ENCODE data around the gene ADH4. TPM values are rescaled to one million over a fixed set of nuclear protein-coding genes. Genes with fewer than 3 reads are reported as not detected.
A peak's percentile ranks its signal among the peaks of the same experiment; 100 is the strongest.

ADH4 gene
- total and polyA plus RNA-seq, 2 of the 4 experiments (the other 2 are of a cell fraction) = not detected

DNA sequence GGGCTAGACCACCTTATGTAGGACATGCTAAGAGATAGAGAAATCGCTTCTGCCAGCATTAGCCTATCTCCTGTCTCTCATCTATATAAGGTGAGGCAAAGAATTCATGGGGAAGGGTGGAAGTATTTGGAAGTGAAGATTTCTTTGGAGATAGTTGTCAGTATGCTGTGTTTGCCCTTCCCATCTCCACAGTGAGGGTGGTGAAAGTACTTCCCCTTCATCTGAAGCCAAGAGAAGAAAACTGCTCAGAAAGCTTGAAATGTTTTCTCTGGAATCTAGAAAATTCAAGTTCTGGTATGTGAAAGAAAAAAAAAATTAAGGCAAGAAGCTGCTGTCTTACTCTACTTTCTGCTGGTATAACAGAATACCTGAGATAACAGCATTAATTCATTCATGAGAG lies 43.2 kb downstream of the ADH4 start:
- no peak overlapping the region for H4K8ac ChIP-seq (ENCODE audit: low read depth in 2 of 2, low read length in 2 of 2)
- intact Hi-C loops (cut with micrococcal nuclease) = no loop called here
- no peak overlapping the region for H3K23ac ChIP-seq (ENCODE audit: low read depth, low read length)
- H4K91ac ChIP-seq (ENCODE audit: insufficient read depth, low read depth, low read length) = no peak overlapping the region
- H2AK9ac ChIP-seq (replicated peaks; ENCODE audit: low read depth, low read length, poor library complexity) = no peak overlapping the region
- no peaks in the 10 kb centered on the region for H4K20me1 ChIP-seq (ENCODE audit: insufficient read depth, low read length)
- H3K4me1 ChIP-seq (ENCODE audit: control insufficient read depth, insufficient read depth, low read length) = peaks cover 9% of the 10 kb centered on the region
- no peak for DNase-seq
- no peak overlapping the region for H3K18ac ChIP-seq (ENCODE audit: low read depth, low read length)
- in situ Hi-C loops (cut with MboI; ENCODE audit: low sequenced_read_pairs) = no loop called here
- no peak overlapping the region for H2AFZ ChIP-seq (replicated peaks; ENCODE audit: low read length, poor library complexity)
- peak overlapping the region; percentile 62; the same call in 1 of the 2 replicates for H3K4me2 ChIP-seq (ENCODE audit: low read depth, low read length)
- ChIA-PET CTCF (no interaction called here), POLR2A (ENCODE audit: unreplicated experiment) (no interaction called here)
- peak; percentile 71 for ATAC-seq (ENCODE audit: low read depth)
- no CpG with 5 or more reads among the region's 1 CpG for WGBS, 2 experiments (ENCODE audit: extremely low coverage in 2 of 2, insufficient read length in 1 of 2)
- no peak overlapping the region for H4K5ac ChIP-seq (ENCODE audit: low read depth, low read length)
- no peaks in the 10 kb centered on the region for H3K27me3 ChIP-seq (ENCODE audit: control insufficient read depth, insufficient read depth, low read length)
- no peaks in the 10 kb centered on the region for H3K36me3 ChIP-seq (ENCODE audit: control insufficient read depth, insufficient read depth, low read length)
- H3K56ac ChIP-seq (ENCODE audit: extremely low read depth, insufficient read depth, low read length) = no peak overlapping the region
- H2BK5ac ChIP-seq (ENCODE audit: low read depth, low read length, poor library complexity, severe bottlenecking) = no peak overlapping the region
- H2BK15ac ChIP-seq (ENCODE audit: low read depth, low read length) = no peak overlapping the region
- no peak for TF ChIP-seq BHLHE40 (IDR thresholded peaks at IDR 0.05; ENCODE audit: low read depth, low read length)
- TF ChIP-seq NFE2L2 (IDR thresholded peaks at IDR 0.05; ENCODE audit: low read depth, low read length) = no peak
- no peak for TF ChIP-seq CEBPB (IDR thresholded peaks at IDR 0.05; ENCODE audit: low read depth, low read length)
- no peak for TF ChIP-seq POLR2A (IDR thresholded peaks at IDR 0.05; ENCODE audit: low read depth, low read length)
- no peak for TF ChIP-seq SMC3 (IDR thresholded peaks at IDR 0.05; ENCODE audit: low read depth, low read length)
- no peak for TF ChIP-seq RCOR1 (IDR thresholded peaks at IDR 0.05; ENCODE audit: insufficient replicate concordance, low read length)
- no peak for TF ChIP-seq MAZ (IDR thresholded peaks at IDR 0.05; ENCODE audit: borderline replicate concordance, low read depth, low read length)
- no peak for TF ChIP-seq MAFK (IDR thresholded peaks at IDR 0.05; ENCODE audit: low read depth, low read length)
- TF ChIP-seq, protein P1, sequence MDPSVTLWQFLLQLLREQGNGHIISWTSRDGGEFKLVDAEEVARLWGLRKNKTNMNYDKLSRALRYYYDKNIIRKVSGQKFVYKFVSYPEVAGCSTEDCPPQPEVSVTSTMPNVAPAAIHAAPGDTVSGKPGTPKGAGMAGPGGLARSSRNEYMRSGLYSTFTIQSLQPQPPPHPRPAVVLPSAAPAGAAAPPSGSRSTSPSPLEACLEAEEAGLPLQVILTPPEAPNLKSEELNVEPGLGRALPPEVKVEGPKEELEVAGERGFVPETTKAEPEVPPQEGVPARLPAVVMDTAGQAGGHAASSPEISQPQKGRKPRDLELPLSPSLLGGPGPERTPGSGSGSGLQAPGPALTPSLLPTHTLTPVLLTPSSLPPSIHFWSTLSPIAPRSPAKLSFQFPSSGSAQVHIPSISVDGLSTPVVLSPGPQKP (IDR thresholded peaks at IDR 0.05; ENCODE audit: borderline replicate concordance, low read depth, low read length) = no peak
- TF ChIP-seq CHD1 (IDR thresholded peaks at IDR 0.05; ENCODE audit: low read depth, low read length) = no peak
- no peak for TF ChIP-seq FOS (IDR thresholded peaks at IDR 0.05; ENCODE audit: low read depth, low read length)
- TF ChIP-seq MXI1 (IDR thresholded peaks at IDR 0.05; ENCODE audit: borderline replicate concordance, low read depth, low read length) = no peak
- TF ChIP-seq CTCF (conservative IDR thresholded peaks at IDR 0.05; ENCODE audit: low read depth, low read length) = no peak
- no peak for TF ChIP-seq RAD21 (IDR thresholded peaks at IDR 0.05; ENCODE audit: low read length)
- TF ChIP-seq, protein P2, sequence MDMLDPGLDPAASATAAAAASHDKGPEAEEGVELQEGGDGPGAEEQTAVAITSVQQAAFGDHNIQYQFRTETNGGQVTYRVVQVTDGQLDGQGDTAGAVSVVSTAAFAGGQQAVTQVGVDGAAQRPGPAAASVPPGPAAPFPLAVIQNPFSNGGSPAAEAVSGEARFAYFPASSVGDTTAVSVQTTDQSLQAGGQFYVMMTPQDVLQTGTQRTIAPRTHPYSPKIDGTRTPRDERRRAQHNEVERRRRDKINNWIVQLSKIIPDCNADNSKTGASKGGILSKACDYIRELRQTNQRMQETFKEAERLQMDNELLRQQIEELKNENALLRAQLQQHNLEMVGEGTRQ (IDR thresholded peaks at IDR 0.05; ENCODE audit: low read depth, low read length) = no peak
- no peak for TF ChIP-seq RFX5 (IDR thresholded peaks at IDR 0.05; ENCODE audit: low read depth, low read length)
- H3K27ac ChIP-seq (ENCODE audit: insufficient read depth, low read length) = no peak overlapping the region
- H3K79me1 ChIP-seq (ENCODE audit: low read depth in 1 of 2, low read length in 2 of 2) = no peaks in the 10 kb centered on the region
- no peak overlapping the region for H3K14ac ChIP-seq (replicated peaks; ENCODE audit: low read depth, low read length)
- H2BK20ac ChIP-seq (ENCODE audit: low read depth, low read length) = no peak overlapping the region
- no peak overlapping the region for H3K4ac ChIP-seq (ENCODE audit: low read depth, low read length)
- BruUV-seq (replicated peaks) = no TSS peak
- H2AK5ac ChIP-seq (ENCODE audit: low read depth, low read length) = no peak overlapping the region
- no peak overlapping the region for H2BK120ac ChIP-seq (ENCODE audit: low read depth, low read length)
- no peak overlapping the region for H3K9ac ChIP-seq (ENCODE audit: low read depth, low read length)
- dilution Hi-C loops (cut with HindIII; ENCODE audit: low sequenced_read_pairs, unreplicated experiment) = no loop called here
- H3K9me1 ChIP-seq (ENCODE audit: insufficient read depth, low read length) = 0 out of 2 replicates have a peak, but pooled peaks cover 2% of the 10 kb centered on the region
- H3K9me3 ChIP-seq (ENCODE audit: control insufficient read depth, insufficient read depth, low read length) = no peaks in the 10 kb centered on the region
- H3K4me3 ChIP-seq (ENCODE audit: insufficient read depth, low read depth, low read length) = no peak overlapping the region

Data from IMR-90 (cell line).